GM18861 (cell line): ENCODE data around the gene ZNF429.
"Not testable (repeated sequence)": the region's sequence is repeated elsewhere in the genome, so short reads cannot be mapped to it uniquely, and the experiment has no call there.

Source experiments
- ATAC-seq: cut with Tn5 transposase; IDR thresholded peaks from one replicate; pipeline ENCODE4 v1.9.1; 2021; ENCODE audit not compliant: unreplicated experiment

The ZNF429 gene

DNA sequence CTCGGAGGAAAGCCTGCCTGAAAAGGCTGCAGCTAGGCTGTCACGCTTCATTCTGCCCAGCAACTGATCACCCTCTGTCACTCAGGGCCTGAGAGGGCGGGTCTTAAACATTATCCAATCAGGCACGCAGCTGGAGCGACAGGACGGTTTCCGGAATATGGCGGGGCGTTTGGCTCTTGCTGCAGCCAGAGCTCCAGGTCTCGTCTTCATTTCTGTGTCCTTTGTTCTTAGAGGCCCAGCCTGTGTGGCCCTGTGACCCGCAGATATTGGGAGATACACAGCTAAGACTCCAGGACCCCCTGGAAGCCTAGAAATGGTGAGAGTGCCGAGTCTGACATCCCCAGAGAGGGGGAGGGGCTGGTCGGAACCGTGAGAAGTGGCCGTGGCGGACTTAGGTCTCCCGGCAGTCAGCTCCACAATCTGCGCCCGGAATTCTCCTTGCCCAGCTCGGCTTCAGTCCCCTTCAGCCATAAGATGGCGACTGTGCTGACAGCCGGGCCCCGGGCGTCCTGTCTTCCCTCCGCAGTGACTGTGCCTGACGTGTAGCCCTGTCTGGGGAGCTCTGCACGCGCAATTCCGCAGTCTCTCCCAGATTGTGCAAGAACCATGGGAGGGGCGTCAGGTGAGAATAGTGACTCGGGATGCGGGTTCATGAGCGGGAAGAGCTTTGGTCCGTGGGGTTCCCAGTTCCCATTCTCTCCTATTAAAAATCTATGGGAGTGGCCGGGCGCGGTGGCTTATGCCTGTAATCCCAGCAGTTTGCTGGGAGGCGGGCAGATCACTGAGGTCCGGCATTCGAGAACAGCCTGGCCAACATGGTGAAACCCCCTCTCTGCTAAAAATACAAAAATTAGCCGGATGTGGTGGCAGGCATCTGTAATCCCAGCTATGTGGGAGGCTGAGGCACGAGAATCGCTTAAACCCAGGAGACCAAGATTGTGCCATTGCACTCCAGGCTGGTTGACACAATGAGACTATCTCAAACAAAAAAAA is at the start of gene ZNF429:
ZNF429 (plus strand) TSS at position 144 of the 993 bp plus-strand sequence; CDS start at position 314, 170 bp downstream.
- ATAC-seq: peak; percentile 100

GRCh38 chr19:21460686-21461085 is 44.7 kb upstream of the ZNF429 start:
- ATAC-seq: no peak

DNA sequence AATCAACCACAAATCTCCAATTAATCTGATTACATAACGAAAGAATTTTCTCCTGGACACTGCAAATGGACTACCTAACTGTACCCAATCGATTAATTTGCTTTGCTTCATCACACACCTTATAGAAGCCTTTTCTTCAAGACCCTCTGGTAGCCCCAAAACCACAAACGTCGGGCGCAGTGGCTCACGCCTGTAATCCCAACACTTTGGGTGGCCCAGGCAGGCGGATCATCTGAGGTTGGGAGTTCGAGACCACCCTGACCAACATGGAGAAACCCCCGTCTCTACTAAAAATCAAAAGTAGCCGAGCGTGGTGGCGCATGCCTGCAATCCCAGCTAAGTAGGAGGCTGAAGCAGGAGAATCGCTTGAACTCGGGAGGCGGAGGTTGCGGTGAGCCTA is 42.9 kb upstream of the ZNF429 start:
- ATAC-seq: no peak

- no peak for ATAC-seq
These were observed 41.8 kb upstream of the ZNF429 start for GRCh38 chr19:21463449-21464105.

GRCh38 chr19:21466627-21467026 is 38.8 kb upstream of the ZNF429 start:
- ATAC-seq: no peak

GRCh38 chr19:21468791-21469190 is 36.6 kb upstream of the ZNF429 start:
- ATAC-seq: no peak

- ATAC-seq: no peak
These were observed 32.9 kb upstream of the ZNF429 start for GRCh38 chr19:21472507-21472906.

- no peak for ATAC-seq
These were observed 30.7 kb upstream of the ZNF429 start for GRCh38 chr19:21474671-21475181.

DNA sequence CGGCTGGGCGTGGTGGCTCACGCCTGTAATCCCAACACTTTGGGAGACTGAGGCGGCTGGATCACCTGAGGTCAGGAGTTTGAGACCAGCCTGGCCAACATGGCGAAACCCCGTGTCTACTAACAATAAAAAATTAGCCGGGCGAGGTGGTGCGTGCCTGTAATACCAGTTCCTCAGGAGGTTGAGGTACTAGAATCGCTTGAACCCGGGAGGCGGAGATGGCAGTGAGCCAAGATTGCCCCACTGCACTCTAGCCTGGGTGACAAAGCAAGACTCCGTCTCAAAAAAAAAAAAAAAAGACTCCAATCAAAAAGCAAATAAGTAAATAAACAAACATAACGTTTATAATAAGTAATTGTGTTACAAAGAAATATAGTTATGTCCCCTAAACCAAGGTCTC is 23.0 kb upstream of the ZNF429 start:
- not testable (repeated sequence) for ATAC-seq

DNA sequence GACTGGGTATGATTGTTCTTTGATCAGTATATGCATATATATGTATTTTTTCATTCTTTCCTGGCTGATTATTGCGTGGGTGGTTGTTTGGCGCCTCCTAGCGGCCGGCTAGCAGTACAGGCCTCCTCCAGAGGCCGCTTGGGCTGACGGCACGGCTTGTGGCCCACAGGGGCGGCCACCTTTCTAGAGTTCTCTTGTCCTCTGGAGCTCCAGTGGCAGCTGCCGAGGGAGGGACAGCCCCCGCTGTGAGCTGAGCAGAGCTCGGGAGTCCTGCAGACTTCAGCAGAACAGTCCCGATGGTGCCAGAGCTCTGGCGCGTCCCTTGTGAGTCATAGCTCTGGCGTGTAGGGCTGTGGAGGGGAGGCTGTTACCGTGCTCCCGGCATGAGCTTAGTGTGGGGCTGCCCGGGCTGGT is 22.5 kb upstream of the ZNF429 start:
- ATAC-seq: no peak

DNA sequence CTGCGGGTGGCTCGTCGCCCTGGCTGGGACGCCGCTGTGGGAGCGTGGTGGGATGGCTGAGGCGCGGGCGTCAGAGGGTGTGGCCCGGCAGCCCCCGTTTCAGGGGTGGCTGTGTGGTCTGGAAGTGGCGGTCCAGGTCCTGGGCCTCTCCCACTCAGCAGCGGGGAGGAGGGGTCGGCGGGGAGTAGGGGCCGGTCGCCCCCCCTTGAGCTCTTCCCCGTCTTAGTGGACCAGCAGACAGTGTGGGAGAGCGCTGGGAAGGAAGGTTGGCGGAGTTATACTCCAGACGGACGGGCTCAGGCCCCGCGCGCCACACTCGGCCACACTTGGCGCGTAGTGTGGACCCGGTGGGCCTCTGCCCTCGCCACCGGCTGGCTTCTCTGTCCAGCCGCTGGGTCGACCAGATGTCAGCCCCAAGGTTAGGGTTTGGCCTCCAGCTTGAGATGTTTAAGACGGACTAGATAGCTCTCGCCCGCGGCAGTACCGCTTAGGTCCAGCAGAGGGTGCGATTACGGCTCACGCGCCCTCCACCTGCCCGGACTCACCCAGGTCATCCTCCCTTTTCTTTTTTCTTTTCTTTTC is 21.7 kb upstream of the ZNF429 start:
- no peak for ATAC-seq

- no peak for ATAC-seq
These were observed 20.8 kb upstream of the ZNF429 start for GRCh38 chr19:21484631-21485030.

DNA sequence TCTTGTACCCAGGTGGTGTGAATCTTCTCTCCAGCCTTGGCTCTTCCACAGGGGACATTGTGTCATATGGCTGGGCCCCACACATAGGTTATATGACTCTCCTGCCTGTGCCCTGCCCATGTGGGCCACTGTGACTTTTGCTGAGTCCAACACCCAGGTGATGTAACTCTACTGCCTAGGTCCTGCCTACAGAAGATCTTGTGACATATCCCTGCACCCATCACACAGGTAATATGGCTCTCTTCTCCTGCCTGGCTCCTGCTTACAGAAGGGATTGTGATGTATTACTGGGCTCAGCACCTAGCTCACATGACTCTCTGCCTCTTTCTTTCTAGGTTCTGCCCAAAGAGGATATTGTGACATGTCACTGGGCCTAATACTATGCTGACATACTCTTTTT is 19.5 kb upstream of the ZNF429 start:
- no peak for ATAC-seq

DNA sequence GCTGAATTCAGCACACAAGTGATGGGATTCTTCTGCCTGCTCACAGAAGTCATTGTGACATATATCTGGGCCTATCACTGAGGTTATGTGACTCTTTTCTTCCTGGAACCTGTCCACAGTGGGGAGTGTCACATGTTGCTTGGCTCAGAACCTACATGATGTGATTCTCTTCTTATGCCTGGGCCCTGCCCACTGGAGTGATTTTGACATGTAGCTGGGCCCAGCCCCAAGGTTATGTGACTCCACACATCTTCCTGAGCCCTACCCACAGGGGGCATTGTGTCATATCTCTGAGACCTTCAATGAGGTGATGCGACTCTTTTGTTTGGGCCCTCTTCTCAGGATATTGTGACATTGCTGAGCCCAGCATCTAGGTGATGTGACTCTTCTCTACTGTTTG is 17.4 kb upstream of the ZNF429 start:
- ATAC-seq: no peak

GRCh38 chr19:21491146-21491545 is 14.3 kb upstream of the ZNF429 start:
- no peak for ATAC-seq

DNA sequence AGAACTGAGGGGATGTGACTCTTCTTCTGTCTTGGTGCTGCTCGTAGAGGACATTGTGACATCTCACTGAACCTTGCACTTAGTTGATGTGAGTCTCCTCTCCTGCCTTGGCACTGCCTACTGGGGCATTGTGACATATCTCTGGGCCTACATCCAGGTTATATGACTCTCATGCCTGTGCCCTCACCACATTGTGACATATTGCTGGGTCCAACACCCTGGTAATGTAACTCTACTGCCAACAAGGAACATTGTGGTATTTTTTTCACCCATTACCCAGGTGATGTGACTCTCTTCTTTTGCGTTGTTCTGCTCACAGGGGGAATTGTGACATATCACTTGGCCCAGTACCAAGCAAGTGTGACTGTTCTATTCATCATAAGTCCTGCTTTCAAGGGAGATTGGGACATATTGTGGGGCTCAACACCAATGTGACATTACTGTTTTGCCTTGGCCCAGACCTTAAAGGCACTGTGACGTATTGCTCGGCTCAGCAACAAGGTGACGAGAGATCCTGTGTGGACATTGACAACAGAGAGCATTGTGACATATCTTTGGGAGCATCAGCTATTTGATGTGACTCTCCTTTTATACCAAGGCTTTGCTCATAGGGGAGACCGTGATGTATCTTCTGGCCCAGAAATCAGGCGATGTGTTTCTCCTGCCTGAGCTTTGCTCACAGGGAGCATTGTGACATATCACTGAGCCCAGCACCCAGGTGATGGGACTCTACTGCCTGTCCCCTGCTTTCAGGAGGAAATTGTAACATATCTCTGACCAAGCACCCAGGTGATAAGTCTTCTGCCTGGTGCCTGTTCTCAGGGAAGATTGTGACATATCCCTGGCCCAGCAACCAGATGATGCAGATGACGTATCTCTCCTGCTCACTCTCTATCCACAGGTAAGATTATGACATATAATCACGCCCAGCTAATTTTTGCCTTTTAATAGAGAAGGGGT is 12.2 kb upstream of the ZNF429 start:
- ATAC-seq: no peak

DNA sequence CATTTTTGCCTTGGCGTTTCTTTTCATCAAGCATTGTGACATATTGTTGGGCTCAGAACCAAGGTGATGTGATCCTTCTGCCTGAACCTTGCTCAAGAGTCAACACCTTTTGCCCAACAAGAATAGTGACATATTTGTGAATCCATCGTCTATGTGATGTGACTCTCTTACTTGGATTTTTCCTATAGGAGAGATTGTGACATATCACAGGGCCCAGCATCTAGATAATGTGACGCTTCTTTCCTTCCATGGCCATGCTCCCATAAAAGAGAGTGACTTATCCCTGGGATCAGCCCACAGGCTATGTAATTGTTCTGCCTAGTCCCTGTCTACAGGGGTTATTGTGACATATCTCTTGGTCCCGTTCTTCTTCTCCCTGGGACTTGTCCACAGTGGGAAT is 8.5 kb upstream of the ZNF429 start:
- no peak for ATAC-seq

- no peak for ATAC-seq
These were observed 6.8 kb upstream of the ZNF429 start for GRCh38 chr19:21498651-21499050.

DNA sequence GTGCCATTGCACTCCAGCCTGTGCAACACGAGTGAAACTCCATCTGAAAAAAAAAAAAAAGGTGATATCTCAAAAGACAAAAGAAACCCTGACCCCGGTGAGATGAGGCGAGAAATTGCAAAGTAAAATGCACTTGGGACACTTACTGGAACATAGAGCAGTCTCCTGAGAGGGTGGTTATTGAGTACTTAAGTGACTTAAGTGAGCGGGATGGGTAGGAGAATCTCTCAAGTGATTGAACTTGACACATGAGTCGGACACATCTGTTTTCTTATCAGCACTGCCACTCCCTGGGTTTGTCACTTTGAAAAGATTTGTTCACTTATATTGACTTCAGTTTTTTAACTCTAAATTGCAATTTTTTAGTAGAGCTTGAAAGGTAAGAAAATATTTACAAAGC is 2.8 kb downstream of the ZNF429 start:
- ATAC-seq: no peak

- not testable (repeated sequence) for ATAC-seq
These were observed 5.7 kb downstream of the ZNF429 start for GRCh38 chr19:21511058-21511457.
